GM21526 (cell line): ENCODE data around the gene SLX9.
"Not testable (repeated sequence)": the region's sequence is repeated elsewhere in the genome, so short reads cannot be mapped to it uniquely, and the experiment has no call there.

Experiments used
- ATAC-seq: cut with Tn5 transposase; IDR thresholded peaks from one replicate; pipeline ENCODE4 v1.9.1; 2021; ENCODE audit warnings: moderate library complexity; ENCODE audit not compliant: unreplicated experiment, low FRiP score

The SLX9 gene

DNA sequence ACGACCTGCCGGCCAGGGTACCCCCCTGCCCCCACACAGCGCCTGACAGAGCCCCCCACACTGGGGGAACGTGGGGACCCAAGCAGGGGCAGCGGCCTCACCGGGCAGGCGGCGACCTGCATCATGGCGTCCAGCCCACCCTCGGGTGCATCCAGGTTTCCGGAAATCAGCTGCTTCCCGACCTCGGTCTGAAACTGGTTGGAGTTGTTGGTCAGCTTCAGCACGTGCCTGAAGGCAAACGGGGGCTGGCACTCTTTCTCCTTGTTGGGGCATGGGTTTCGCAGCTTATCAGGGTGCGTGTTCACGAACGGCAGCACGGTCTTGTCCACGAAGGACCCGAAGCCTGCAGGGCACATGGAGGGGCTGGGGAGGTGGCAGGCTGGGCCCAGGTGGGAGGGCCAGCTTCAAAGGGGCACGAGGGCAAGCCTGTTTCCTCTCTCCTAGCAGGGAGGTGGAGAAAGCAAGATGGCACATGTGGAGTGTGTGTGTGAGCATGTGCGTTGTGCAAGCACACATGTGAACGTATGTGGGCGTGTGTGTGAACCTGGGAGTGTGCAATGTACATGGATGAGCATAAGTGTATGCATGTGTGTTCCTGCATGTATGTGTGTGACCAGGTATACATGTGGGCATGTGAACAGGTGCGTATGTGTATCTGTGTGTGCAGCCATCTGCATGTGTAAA, 38.3 kb upstream of the SLX9 start:
- ATAC-seq = no peak

DNA sequence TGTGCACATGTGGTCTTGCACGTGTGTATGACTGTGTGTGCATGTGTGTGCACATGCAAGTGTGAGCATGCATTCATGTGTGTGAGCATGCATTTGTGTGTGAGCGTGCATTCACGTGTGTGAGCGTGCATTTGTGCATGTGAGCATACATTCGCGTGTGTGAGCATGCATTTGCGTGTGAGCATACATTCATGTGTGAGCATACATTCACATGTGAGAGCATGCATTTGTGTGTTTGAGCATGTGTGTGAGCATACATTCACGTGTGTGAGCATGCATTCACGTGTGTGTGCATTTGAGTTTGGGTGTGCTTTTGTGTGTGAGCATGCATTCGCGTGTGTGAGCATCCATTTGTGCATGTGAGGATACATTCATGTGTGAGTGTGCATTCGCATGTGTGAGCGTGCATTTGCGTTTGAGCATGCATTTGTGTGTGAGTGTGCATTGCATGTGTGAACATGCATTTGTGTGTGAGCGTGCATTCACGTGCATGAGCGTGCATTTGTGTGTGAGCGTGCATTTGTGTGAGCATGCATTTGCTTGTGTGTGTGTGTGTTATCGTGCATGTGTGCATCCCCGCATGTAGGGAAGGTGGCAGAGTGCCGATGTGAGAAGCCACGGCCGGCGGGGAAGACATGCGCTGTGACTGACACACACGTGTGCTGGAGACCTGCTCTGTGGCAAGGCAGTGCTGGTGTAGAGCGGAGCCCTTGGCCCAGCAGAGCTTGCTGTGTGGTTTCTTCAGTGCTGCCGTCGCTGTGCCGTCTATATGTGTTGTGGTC, 37.4 kb upstream of the SLX9 start:
- no peak for ATAC-seq

DNA sequence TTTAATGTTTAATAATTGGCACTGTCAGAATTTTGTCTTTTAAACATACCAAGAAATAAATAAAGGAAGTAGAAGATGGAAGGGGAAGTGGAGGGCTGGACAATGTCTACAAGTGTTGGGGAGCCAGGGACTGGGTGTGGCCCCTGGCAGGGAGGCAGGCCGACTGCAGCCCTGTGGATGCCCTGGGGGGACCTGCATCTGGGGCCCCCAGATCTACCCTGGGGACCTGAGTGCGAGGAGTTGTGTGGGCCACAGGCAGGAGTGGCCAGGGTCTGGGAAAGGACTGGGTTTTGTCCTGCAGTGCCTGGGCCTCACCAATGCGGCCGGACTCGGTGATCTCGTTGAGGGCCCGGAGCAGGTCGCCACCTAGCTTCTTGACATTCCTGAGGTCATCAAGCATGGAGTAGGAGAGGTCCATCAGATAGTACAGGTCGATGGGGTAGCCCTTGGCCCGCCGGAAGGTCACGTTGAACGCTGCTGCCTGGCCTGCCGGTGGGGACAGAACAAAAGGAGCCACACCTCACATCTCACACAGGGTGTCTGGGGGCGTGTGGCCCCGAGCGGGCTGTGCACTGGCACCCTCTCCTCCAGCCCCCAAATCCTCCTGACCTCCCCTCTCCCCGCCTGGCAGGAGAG, 36.7 kb upstream of the SLX9 start:
- ATAC-seq = no peak

DNA sequence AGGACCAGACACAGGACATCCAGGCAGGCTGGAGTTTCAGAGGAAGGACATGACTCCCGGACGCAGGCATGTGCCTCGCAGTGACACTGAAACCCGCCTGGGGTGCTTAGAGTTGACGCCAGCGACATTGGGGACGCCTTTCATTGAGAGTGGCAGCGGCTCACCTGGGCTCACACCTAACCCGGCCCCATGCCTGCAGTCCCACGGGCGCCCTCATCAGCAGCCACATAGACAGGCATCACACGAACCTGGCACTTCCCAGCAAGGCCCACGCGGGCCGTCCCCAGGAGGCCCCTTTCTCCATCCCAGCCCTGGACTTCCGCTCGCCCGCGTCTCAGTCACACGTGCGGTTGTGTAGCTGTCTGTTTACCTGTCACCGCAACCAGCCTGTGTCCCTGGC, 36.1 kb upstream of the SLX9 start:
- no peak for ATAC-seq

DNA sequence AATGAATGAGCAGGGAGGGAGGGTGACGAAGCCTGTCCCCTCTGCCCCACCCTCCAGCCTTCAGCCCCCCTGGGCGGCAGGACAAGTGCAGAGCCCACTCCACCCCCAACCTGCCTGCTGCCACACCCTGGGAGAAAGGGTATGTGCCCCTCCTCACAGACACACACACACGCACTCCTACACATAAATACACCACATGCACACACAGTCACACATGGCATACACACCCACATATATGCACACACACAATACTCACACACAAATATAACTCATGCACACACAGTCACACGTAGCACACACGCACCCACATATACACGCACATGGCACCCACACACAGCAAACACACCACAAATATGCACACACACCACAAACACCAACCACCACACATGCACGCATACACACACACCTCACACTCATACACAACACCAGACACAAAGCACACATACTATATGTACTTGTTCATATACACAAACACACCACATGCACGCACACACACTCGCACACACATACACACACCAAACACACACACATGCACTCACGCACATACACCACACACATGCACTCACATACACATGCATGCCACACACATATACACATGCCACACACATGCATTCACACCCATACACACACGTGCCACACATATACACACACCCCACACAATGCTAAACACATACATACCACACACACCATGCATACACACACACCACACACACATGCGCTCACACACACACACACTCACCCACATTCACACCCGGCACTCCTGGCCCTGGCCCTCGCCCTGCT, 35.5 kb upstream of the SLX9 start:
- no peak for ATAC-seq

DNA sequence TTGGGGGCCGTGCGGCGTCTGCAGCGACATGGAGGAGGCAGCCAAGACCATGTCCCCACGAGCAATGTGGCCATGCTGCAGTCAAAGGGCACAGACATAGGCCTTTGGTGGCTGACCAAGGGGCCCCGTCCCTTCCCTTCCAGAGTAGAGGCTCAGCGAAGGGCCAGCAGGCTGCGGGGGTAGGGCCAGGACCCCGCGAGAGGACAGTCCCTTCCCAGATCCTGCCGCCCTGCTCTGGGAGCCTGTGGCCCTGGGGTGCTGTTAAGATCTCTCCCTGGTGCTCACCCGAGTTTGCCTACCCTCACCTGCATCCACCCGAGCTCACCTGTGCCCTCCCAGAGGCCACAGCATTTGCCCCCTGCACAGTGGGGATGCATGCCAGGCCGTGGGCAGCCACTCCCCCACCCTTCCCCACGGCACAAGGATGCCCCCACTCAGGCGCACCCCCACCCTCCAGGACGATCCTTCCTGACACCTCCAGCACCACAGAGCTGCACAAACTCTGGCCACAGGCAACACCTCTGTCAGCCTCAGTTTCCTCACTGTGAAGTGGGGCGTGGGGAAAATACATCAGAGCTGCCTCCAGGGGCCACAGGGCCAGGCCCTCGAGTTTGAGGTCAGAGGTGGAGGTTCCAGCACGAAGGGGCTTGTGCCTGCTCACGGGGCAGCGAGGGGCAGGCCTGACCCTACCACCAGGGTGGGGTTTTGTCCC, 34.7 kb upstream of the SLX9 start:
- ATAC-seq = no peak

DNA sequence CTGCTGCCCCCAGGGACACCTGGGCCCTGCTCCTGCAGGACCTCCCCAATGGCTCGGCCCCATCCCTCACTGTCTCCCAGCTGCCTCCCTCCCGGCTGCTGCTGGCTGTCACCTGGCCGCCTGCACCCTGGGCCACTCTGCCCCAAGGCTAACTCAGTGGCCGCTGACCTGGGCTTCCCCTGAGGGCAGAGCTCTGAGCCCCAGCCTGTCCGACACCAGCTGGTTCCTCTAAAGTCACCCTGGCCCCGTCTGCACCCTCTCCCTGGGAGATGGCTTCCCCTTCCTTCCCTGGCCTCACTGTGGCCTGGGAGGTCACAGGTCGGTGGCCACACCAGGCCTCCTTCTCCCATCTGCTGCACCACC, 34.1 kb upstream of the SLX9 start:
- no peak for ATAC-seq

DNA sequence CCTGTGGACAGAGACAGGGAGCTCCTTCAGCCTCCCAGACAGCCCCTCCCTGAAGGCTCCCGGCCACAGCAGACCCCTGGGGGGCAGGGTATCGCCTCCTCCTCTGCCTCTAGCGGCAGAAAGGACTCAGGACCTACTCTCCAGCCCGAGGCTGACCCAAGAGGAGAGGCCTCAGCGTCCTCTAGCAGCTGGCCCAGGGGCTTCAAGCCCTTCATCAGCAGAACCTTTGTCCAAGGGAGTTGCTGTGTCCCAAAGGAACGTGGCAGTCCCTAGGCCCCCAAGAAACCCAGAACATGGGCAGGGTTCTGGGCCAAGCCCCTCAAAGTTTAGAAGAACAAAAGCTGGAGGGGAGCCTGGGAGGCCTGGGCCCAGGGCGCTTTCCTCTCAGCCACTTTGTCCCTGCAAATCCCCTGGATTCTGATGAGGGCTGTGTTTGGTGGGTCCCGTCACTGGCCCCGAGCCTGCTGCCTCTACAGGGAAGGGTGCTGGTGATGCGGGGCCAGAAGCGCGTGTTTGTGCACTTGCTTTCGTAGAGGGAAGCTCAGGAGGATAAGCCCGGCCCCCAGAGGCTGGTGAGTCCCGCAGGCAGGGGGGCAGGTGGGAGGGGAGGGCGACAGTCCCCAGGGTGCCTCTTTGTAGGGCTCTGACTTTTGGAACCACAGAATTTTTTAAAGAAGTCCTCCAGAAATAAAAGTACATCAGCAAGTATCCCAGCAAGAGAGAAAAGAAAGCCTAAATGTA, 32.4 kb upstream of the SLX9 start:
- ATAC-seq = no peak

DNA sequence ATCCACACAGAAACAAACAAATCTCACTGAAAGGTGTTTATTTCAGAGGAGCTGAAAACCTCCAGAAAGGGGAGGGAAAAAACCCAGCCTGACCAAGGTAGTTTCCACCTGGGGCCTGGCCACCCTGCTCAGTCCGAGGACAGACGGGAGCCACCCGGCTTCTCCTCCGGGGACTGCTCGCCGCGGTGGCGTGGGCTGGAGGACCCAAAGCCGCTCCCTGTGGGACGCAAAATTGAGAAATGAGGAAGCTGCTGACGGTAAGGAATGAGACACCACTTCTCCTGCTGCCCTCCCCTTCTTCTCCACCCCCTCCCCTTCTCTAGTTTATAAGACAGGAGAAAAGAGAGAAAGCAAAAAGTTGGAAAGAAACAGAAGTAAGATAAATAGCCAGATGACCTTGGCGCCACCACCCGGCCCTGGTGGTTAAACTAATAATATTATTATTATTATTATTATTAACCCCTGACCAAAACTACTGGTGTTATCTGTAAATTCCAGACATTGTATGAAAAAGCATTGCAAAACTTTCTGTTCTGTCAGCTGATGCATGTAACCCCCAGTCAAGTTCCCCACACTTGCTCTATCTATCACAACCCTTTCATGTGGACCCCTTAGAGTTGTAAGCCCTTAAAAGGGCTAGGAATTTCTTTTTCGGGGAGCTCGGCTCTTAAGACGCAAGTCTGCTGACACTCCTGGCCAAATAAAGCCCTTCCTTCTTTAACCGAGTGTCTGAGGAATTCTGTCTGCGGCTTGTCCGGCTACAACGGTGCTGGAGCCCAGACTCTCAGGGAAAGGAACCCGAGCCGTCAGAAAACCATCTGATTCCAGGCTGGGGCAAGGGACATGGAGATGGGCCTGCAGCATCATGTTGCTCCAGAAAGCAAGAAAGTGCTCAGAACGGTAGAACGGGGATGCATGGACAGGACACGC, 31.6 kb upstream of the SLX9 start:
- ATAC-seq = no peak

DNA sequence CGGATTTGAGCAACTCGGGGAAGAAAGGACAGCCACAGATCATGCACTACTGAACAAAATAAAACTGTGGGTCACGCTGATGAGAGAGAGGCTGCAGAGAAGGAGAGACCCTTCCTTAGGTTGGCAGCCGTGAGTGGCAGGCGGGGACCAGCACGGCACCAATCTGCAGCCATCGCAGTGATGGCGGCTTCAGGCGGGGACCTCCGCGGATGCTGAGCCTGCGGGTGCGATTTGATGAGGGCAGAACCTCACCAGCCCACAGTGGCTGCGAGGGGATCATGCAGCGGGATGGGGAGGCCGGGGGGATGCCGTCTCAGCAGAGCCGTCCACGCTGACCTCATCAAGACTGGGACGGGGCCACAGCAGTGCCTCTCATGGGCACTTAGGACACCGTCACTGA, 30.9 kb upstream of the SLX9 start:
- no peak for ATAC-seq

DNA sequence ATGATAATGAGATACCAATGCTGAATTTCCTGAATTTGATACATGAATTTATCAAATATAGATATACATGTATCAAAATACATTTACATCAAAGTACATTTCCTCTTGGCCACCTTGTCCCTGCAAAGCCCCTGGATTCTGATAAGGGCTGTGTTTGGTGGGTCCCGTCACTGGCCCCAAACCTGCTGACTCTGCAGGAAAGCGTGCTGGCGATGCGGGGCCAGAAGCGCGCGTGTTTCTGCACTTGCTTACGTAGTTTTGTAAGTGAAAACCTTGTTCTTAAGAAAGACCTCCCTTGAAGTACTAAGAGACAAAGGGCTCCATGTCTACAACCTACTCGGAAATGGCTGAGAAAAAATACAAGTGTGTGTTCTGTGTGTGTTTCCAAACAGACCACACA, 30.1 kb upstream of the SLX9 start:
- ATAC-seq = no peak

DNA sequence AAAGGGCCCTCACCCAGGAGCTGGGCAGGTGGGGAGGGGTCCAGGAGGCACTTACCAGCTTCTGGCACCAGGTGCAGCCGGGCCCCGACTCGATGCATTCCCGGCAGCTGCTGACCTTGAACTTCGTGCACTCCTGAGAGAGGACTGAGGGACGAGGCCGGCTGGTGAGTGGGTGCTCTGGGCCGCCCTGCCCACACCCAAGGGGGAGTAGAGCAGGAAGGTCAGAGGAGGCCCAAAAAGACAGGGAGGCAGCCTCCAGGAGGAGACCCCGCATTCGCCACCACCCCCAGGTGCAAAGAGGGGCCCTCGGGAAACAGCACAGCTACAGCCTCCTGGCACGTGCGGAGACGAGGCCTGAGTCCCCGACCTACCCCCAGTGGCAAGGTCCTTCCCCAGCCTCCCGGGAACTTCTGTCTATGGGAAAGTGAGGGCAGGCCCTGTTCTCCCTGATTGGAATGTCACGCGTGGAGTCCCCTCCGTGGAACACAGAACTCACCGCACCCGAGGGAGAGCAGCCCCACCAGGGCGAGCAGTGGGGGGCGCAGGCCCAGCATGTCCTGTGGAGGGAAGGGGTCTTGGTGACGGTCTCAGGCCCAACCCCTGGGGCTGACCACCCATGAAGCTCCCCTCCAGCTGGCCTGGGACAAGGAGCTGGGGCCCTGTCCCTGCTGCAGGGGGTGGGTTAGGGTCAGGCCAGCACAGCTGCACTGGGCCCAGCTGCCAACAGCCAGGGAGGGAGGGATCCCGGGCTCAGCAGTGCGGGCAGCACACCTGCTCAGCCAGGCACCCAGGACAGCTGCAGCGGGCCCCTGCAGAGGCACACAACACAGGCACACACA, 29.4 kb upstream of the SLX9 start:
- no peak for ATAC-seq

DNA sequence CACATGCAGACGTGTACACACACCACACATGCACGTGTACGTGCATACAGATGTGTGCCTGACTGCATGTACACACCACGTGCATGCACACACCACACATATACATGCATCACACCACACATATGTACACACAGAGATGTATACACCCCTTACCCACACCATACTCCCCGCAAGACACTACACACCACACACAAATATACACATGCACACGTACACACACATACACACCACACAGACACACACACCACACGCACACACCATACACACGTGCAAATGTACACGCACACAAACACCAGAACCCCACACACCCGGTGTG, 28.8 kb upstream of the SLX9 start:
- ATAC-seq = no peak

DNA sequence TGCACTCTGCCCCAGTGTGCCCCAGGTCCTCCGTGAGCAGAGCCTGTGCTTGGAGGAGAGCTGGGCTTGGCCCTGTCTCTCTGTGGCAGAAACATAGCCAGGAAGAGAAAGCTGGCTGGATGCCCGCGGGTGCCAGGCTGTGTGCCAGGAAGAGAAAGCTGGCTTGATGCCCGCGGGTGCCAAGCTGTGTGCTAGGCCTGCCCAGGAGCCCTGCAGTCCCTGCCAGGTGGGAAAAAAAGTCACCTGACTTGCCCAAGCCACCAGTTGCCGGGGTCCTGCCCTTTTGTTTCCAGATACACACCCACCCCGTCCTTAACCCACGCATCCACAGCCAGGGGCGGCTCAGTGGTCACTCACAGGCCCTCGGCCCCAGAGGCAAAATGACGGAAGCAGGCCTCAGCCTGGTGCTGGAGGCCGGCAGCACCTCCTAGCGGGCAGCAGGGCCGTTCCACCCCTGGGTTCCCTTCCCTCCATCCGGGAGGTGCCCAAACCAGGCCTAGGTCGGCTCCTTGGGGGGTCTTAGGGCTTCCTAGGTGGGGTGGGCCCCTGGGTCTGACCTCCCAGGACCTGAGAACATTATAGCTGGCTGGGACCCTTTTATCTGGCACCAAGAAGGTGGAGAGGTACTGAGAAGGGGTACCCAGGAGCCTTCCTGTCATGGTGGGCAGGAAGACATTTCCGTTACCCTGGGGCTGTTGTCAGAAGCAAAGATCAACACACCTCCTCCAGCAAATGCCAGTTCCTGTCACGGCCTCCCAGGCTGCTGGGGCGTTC, 28.3 kb upstream of the SLX9 start:
- ATAC-seq = no peak

DNA sequence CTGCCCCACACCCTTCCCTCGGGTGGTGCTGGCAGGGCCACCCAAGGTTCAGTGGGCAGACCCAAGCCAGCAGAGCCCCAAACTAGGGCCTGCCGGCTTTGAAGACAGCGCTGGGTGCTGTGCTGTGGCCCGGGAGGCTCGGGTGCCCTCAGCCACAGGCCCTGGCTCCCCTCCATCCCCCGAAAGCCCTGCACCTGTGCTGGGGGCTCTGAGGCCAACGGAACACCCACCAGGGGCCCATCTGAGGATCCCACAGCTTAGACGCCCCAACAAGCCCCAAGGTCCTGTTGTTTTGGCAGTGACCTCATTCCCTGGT, 27.7 kb upstream of the SLX9 start:
- ATAC-seq = no peak

DNA sequence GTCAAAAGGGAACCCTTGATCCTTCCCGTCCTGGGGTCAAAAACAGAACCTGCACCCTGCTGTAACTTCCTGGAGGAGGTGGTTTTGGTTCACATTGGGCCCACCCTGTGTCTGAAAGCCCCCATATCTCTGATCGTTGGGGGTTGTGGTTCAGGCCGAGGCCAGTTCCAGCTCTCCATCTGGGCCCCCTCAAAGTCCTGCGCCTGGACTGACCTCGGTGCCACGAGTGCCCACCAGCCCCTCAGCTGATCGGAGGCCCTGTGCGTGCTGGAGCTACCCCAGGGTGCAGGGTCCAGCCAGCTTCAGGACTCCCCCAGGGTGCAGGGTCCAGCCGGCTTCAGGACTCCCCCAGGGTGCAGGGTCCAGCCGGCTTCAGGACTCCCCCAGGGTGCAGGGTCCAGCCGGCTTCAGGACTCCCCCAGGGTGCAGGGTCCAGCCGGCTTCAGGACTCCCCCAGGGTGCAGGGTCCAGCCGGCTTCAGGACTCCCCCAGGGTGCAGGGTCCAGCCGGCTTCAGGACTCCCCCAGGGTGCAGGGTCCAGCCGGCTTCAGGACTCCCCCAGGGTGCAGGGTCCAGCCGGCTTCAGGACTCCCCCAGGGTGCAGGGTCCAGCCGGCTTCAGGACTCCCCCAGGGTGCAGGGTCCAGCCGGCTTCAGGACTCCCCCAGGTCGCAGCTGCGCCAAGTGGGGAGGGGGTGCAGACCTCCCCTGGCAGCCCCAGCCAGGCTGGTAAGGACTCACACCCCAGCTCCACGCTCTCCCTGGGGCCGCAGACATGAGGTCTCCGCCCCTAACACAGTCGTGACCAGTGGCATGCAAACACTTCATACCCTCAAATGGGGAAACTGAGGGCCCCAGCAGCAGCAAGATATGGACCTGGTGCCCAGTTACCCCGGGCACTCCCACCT, 27.1 kb upstream of the SLX9 start:
- ATAC-seq = not testable (repeated sequence)
